IPS-NIHi7 (cell line): ENCODE data around the gene MPZL1.
A peak's percentile ranks its signal among the peaks of the same experiment; 100 is the strongest.

Source experiments
- DNase-seq: peaks from one replicate; pipeline ENCODE4 v3.0.0; 2012; ENCODE audit warnings: mixed read lengths; ENCODE audit errors: extremely low spot score

The MPZL1 gene

GRCh38 chr1:167695756-167696561, 25.8 kb upstream of the MPZL1 start:
- no peak for DNase-seq

GRCh38 chr1:167697667-167698141, 24.1 kb upstream of the MPZL1 start:
- no peak for DNase-seq

GRCh38 chr1:167698313-167698712, 23.5 kb upstream of the MPZL1 start:
- no peak for DNase-seq

DNA sequence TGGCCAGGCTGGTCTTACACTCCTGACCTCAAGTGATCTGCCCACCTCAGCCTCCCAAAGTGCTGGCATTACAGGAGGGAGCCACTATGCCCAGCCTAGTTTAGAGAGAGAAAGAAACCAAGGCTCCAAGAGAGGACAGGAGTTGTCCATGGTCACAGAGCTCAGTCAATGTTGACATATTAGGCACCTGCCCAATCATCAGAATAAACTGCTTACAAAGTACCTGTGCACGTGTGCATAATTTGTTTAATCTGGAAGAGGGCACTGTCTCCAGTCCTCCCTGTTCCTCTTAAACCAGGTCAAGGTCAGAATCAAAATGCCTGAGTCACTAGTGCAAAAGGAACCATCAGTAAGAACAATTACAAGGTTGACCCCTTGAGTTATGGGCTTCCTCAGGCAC, 20.3 kb upstream of the MPZL1 start:
- no peak for DNase-seq

DNA sequence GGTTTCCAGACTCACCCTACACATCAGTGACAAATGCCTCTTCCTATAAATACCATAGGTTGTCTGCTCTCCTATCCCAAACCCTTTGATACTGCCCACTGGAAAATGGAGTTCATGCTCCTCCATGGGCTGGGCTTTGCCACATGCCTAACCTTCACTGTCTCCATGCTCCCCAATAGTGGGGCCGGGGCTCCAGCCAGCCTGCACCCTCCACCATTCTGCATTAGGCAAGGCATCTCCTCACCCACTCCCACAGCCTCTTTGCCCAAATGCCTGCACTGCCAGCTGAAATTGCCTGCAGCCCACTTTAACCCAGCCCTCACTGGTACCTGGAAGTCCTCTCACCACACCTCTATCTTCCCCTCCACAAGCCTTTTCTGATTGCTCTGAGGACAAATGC, 18.2 kb upstream of the MPZL1 start:
- DNase-seq: no peak

DNA sequence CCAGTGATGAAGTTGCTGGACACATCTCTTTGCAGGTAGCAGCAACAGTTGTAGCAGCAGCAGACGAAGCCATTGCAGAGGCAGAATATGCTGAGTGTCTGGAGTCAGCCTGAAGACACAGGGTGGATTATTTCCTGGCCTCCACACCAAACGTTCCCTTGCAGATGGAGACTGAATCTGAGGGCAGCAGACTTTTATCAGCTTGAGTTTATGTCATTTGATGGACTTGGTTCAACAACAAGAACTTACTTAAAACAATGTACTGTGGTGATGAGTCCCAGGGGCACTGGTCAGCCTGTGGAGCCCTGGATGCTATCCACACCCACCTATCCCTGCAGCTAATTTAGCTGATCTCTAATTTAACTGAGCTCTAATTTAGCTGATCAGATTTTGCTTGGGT, 17.1 kb upstream of the MPZL1 start:
- no peak for DNase-seq

GRCh38 chr1:167705250-167705649, 16.5 kb upstream of the MPZL1 start:
- no peak for DNase-seq

- no peak for DNase-seq
Observed at GRCh38 chr1:167706363-167706762, 15.4 kb upstream of the MPZL1 start.

GRCh38 chr1:167706931-167707877, 14.6 kb upstream of the MPZL1 start:
- DNase-seq: no peak

- DNase-seq: no peak
Observed at GRCh38 chr1:167707942-167708341, 13.8 kb upstream of the MPZL1 start.

- DNase-seq: no peak
Observed at GRCh38 chr1:167708940-167709389, 12.8 kb upstream of the MPZL1 start.

DNA sequence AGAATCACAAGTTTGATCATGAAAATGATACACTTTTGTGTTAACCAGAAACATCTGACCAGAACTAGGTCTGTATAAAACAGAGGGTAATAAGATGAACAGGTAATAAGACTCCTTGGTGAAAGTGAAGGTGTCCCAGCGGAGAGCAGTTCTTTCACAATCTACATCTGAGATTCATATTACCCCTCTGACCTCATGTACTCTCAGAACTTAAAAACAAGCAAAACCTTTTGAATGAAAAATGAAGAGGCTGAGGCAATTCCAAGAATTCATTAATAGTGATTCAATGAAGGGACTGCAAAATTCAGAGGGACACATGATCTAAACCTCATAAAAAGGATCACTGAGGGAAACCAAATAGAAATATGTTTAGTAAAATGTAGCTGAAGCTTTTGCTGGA, 10.9 kb upstream of the MPZL1 start:
- no peak for DNase-seq

DNA sequence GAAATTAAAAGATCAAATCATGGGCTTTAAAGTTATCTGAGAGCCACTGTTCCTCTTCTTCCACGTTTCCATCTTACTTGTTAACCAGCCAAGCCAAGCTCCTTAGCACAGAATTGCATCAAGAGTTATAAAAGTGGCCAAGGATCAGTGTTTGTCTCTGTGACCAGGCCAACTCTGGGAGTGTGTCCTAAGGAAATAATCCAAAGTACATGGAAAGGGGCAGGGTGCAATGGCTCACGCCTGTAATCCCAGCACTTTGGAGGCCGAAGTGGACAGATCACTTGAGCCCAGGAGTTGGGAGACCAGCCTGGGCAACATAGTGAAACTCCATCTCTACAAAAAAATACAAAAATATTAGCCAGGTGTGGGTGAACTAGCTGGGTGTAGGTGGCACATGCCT, 10.0 kb upstream of the MPZL1 start:
- no peak for DNase-seq

DNA sequence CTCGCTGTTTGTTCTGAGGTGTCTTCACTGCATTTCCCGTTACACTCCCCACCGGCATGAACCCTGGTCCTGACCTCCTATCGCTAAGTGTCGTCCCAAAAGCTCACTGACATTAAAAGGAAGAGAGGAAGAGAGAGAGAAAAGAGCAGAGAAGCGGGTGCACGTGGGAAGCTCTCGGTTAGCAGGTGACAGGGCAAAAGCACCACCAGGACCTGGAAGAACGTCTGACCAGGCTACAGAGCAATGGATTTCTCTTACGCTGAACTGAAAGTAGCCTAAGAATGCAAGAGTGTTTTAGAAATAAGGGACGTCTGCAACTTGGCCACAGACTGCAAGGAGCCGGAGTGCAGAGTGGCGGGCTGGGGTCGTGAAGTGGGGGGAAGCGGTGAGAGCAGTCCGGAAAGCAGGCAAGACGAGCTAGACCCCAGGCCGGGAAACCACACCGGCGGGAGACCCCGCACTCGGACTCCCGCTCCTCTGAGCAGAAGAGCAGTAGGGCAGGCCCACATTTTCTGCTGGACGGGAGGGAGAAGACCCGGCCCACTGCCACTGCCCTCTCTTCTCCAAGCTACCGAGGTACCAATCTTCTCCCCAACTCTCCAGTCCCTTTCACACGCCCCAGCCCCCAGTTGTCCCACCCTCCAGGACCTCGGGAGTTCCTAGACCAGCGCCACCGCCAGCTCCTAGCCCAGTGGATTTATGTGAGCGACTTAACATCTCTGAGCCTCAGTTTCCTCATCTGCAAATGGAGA, 8.3 kb upstream of the MPZL1 start:
- DNase-seq: no peak

- peak; percentile 55 for DNase-seq
Observed at GRCh38 chr1:167714098-167714438, 7.7 kb upstream of the MPZL1 start.

- peak; percentile 54 for DNase-seq
Observed at GRCh38 chr1:167714439-167715156, 7.2 kb upstream of the MPZL1 start.

GRCh38 chr1:167715157-167715999, 6.4 kb upstream of the MPZL1 start:
- peak; percentile 55 for DNase-seq

- DNase-seq: no peak
Observed at GRCh38 chr1:167716000-167716271, 5.8 kb upstream of the MPZL1 start.

- DNase-seq: no peak
Observed at GRCh38 chr1:167717351-167717750, 4.4 kb upstream of the MPZL1 start.

- no peak for DNase-seq
Observed at GRCh38 chr1:167718914-167719691, 2.7 kb upstream of the MPZL1 start.
